DND-41 (cell line): ENCODE data around the gene LY9.

Experiments used
- ATAC-seq: fragments of 200-7000 bp; cut with Tn5 transposase; 3 replicates; pipeline ENCODE4 v1.9.1; 2021; ENCODE audit warnings: low read depth; ENCODE audit not compliant: insufficient read depth
- DNase-seq: peaks from one replicate; pipeline ENCODE4 v3.0.0-alpha.2; 2020
- H2AFZ ChIP-seq: 2 replicates; pipeline ENCODE4 v1.6.0; 2012; ENCODE audit warnings: low read depth, low read length
- H3K27ac ChIP-seq: 2 replicates; pipeline ENCODE4 v1.5.1; 2012; ENCODE audit warnings: low read length, inconsistent platforms
- H3K27me3 ChIP-seq: fragments of 200-600 bp; sonication (generic); 2 replicates; pipeline ENCODE4 v1.6.0; 2012; ENCODE audit warnings: low read length, mild to moderate bottlenecking, inconsistent platforms; ENCODE audit not compliant: insufficient read depth, poor library complexity
- H3K36me3 ChIP-seq: 2 replicates; pipeline ENCODE4 v1.5.1; 2012; ENCODE audit warnings: low read length, inconsistent platforms; ENCODE audit not compliant: insufficient read depth
- H3K4me1 ChIP-seq: 2 replicates; pipeline ENCODE4 v1.5.1; 2012; ENCODE audit warnings: mild to moderate bottlenecking, low read length; ENCODE audit not compliant: insufficient read depth
- H3K4me2 ChIP-seq: 2 replicates; pipeline ENCODE4 v1.6.0; 2012; ENCODE audit warnings: mild to moderate bottlenecking, moderate library complexity, low read length, inconsistent platforms; ENCODE audit not compliant: insufficient read depth
- H3K4me3 ChIP-seq, 2 experiments: fragments of 200-600 bp in 1 of 2; shearing (Covaris generic) in 1 of 2; 2 replicates each; pipeline ENCODE4 v1.5.1; 2012 to 2016; ENCODE audit warnings: inconsistent platforms in 2 of 2, low read length in 2 of 2, mild to moderate bottlenecking in 2 of 2, low read depth in 1 of 2, moderate library complexity in 1 of 2
- H3K79me2 ChIP-seq: 2 replicates; pipeline ENCODE4 v1.6.0; 2012; ENCODE audit warnings: low read length, inconsistent platforms; ENCODE audit not compliant: insufficient read depth
- H3K9ac ChIP-seq: 2 replicates; pipeline ENCODE4 v1.6.0; 2012; ENCODE audit warnings: low read depth, mild to moderate bottlenecking, inconsistent platforms, low read length, moderate library complexity
- H3K9me3 ChIP-seq: 2 replicates; pipeline ENCODE4 v1.5.1; 2012; ENCODE audit warnings: low read length, moderate library complexity, mild to moderate bottlenecking, inconsistent platforms; ENCODE audit not compliant: insufficient read depth, severe bottlenecking
- H4K20me1 ChIP-seq: 2 replicates; pipeline ENCODE4 v1.6.0; 2012; ENCODE audit warnings: low read length; ENCODE audit not compliant: insufficient read depth
- CTCF ChIP-seq: IDR thresholded peaks from 2 replicates; pipeline ENCODE4 v1.5.1; 2012; ENCODE audit warnings: borderline replicate concordance, low read length, moderate library complexity, mild to moderate bottlenecking; ENCODE audit not compliant: poor library complexity, severe bottlenecking; ENCODE audit errors: extremely low read depth
- EZH2 ChIP-seq: IDR thresholded peaks from 3 replicates; pipeline ENCODE4 v1.6.1; 2012; ENCODE audit warnings: borderline replicate concordance, low read depth, mild to moderate bottlenecking, moderate library complexity, low read length, inconsistent platforms; ENCODE audit not compliant: severe bottlenecking

Gene LY9

GRCh38 chr1:160838888-160839287, 42.9 kb downstream of the LY9 start:
- peak overlapping the region; percentile 98 for H3K27ac ChIP-seq
- peak overlapping the region; percentile 61 for H3K4me2 ChIP-seq
- peak overlapping the region; percentile 49 for H2AFZ ChIP-seq
- no peaks in the 10 kb centered on the region for H3K27me3 ChIP-seq
- ATAC-seq (peak; percentile 37), DNase-seq (peak; percentile 82)
- H3K9me3 ChIP-seq, result no peaks in the 10 kb centered on the region
- no peaks in the 10 kb centered on the region for H3K79me2 ChIP-seq
- peaks cover 45% of the 10 kb centered on the region for H3K4me1 ChIP-seq
- no peaks in the 10 kb centered on the region for H3K36me3 ChIP-seq
- TF ChIP-seq EZH2 (no peak), CTCF (no peak)
- H3K9ac ChIP-seq, result peak overlapping the region; percentile 61
- peak overlapping the region in 1 of 2 experiments; percentile 38; a peak in 1 of 4 replicates for H3K4me3 ChIP-seq
- no peaks in the 10 kb centered on the region for H4K20me1 ChIP-seq

- no peak overlapping the region for H2AFZ ChIP-seq
- TF ChIP-seq CTCF (no peak), EZH2 (no peak)
- ATAC-seq (no peak), DNase-seq (no peak)
- H3K4me2 ChIP-seq, result no peak overlapping the region
- H3K27ac ChIP-seq, result peak overlapping the region; percentile 26; the same call in 1 of the 2 replicates
- H3K9me3 ChIP-seq, result no peaks in the 10 kb centered on the region
- no peaks in the 10 kb centered on the region for H3K36me3 ChIP-seq
- peaks cover 45% of the 10 kb centered on the region for H3K4me1 ChIP-seq
- no peaks in the 10 kb centered on the region for H3K27me3 ChIP-seq
- H4K20me1 ChIP-seq, result no peaks in the 10 kb centered on the region
- H3K9ac ChIP-seq, result no peak overlapping the region
- no peaks in the 10 kb centered on the region for H3K79me2 ChIP-seq
- H3K4me3 ChIP-seq, result no peak overlapping the region
These were observed 43.8 kb downstream of the LY9 start for GRCh38 chr1:160839746-160840145.

- ATAC-seq (no peak), DNase-seq (no peak)
- Histone ChIP-seq H3K9me3 (no peaks in the 10 kb centered on the region), H4K20me1 (no peaks in the 10 kb centered on the region), H3K4me3 (no peak overlapping the region), H3K4me2 (no peak overlapping the region), H3K27me3 (no peaks in the 10 kb centered on the region), H2AFZ (no peak overlapping the region), H3K27ac (no peak overlapping the region), H3K79me2 (no peaks in the 10 kb centered on the region), H3K4me1 (peaks cover 41% of the 10 kb centered on the region), H3K9ac (no peak overlapping the region), H3K36me3 (no peaks in the 10 kb centered on the region)
- TF ChIP-seq CTCF (no peak), EZH2 (no peak)
These were observed 45.1 kb downstream of the LY9 start for GRCh38 chr1:160841079-160841478.
